WTC11 (cell line): Measurements from ENCODE around the gene ABCC6. TPM values are rescaled to one million over a fixed set of nuclear protein-coding genes. Genes with fewer than 3 reads are reported as not detected.

Experiments used
- ATAC-seq: fragments of 200-7000 bp; cut with Tn5 transposase; 2 replicates; pipeline ENCODE4 v1.10.0; 2021; ENCODE audit warnings: mild to moderate bottlenecking, moderate library complexity
- CTCF ChIA-PET: fragments of 300-600 bp; sonication (Branson Sonifier 250); formaldehyde crosslinking; loops from one replicate; lab custom pipeline; 2021; ENCODE audit warnings: antibody characterized with exemption; lab: Charles Lee
- POLR2A ChIA-PET: fragments of 350-600 bp; sonication (Branson Sonifier 250); formaldehyde crosslinking; loops from one replicate; lab custom pipeline; 2021; ENCODE audit warnings: antibody characterized with exemption; lab: Charles Lee
- DNase-seq: peaks from one replicate; pipeline ENCODE4 v3.0.0; 2021; ENCODE audit warnings: low spot score
- H3K27ac Mint-ChIP-seq: 2 replicates; pipeline ENCODE4 v1.8.0; 2021; ENCODE audit warnings: mixed read lengths
- H3K27me3 Mint-ChIP-seq: 2 replicates; pipeline ENCODE4 v1.8.0; 2021; ENCODE audit warnings: low read depth, mild to moderate bottlenecking, moderate library complexity, mixed read lengths
- H3K36me3 Mint-ChIP-seq: 2 replicates; pipeline ENCODE4 v1.8.0; 2021; ENCODE audit warnings: mixed read lengths
- H3K4me1 Mint-ChIP-seq: 2 replicates; pipeline ENCODE4 v1.8.0; 2022; ENCODE audit warnings: mixed read lengths
- H3K4me3 Mint-ChIP-seq: 2 replicates; pipeline ENCODE4 v1.8.0; 2021; ENCODE audit warnings: mild to moderate bottlenecking, moderate library complexity, mixed read lengths
- H3K9me3 Mint-ChIP-seq: 2 replicates; pipeline ENCODE4 v1.8.0; 2021; ENCODE audit warnings: mixed read lengths
- FOXP1 ChIP-seq: sonication (generic); formaldehyde crosslinking; IDR thresholded peaks from 2 replicates; pipeline ENCODE4 v1.8.0; 2022; ENCODE audit warnings: missing genetic modification reagents, mild to moderate bottlenecking, moderate library complexity, borderline replicate concordance
- GABPB1 ChIP-seq: sonication (generic); formaldehyde crosslinking; IDR thresholded peaks from 2 replicates; pipeline ENCODE4 v1.8.1; 2023; ENCODE audit warnings: mild to moderate bottlenecking, missing genetic modification reagents
- JAZF1 ChIP-seq: fragments of 250-450 bp; sonication (Bioruptor Pico); IDR thresholded peaks from 2 replicates; pipeline ENCODE4 v1.9.0; 2021; ENCODE audit warnings: moderate library complexity, mild to moderate bottlenecking, inconsistent platforms
- NR1H2 ChIP-seq: sonication (generic); formaldehyde crosslinking; IDR thresholded peaks from 2 replicates; pipeline ENCODE4 v1.9.0; 2021; ENCODE audit warnings: mild to moderate bottlenecking, moderate library complexity, missing genetic modification reagents
- SMAD3 ChIP-seq: sonication (generic); formaldehyde crosslinking; IDR thresholded peaks from 2 replicates; pipeline ENCODE4 v1.8.0; 2022; ENCODE audit warnings: missing genetic modification reagents, mild to moderate bottlenecking, borderline replicate concordance
- SP1 ChIP-seq: sonication (generic); formaldehyde crosslinking; conservative IDR thresholded peaks from 2 replicates; pipeline ENCODE4 v1.8.1; 2022; ENCODE audit warnings: missing genetic modification reagents
- TCF7 ChIP-seq: sonication (generic); formaldehyde crosslinking; IDR thresholded peaks from 2 replicates; pipeline ENCODE4 v1.8.0; 2022; ENCODE audit warnings: mild to moderate bottlenecking, low read depth, missing genetic modification reagents, moderate library complexity
- TEAD1 ChIP-seq: sonication (generic); formaldehyde crosslinking; IDR thresholded peaks from 2 replicates; pipeline ENCODE4 v1.8.0; 2022; ENCODE audit warnings: mild to moderate bottlenecking, missing genetic modification reagents
- ZBTB21 ChIP-seq: sonication (generic); formaldehyde crosslinking; IDR thresholded peaks from 2 replicates; pipeline ENCODE4 v1.8.1; 2023; ENCODE audit warnings: mild to moderate bottlenecking, missing genetic modification reagents, borderline replicate concordance
- ZNF138 ChIP-seq: sonication (generic); formaldehyde crosslinking; conservative IDR thresholded peaks from 2 replicates; pipeline ENCODE4 v1.8.1; 2022; ENCODE audit warnings: mild to moderate bottlenecking, moderate library complexity, missing genetic modification reagents
- ZNF219 ChIP-seq: sonication (generic); formaldehyde crosslinking; IDR thresholded peaks from 2 replicates; pipeline ENCODE4 v1.8.0; 2023; ENCODE audit warnings: missing genetic modification reagents, mild to moderate bottlenecking, borderline replicate concordance
- ZNF263 ChIP-seq: sonication (generic); formaldehyde crosslinking; IDR thresholded peaks from 2 replicates; pipeline ENCODE4 v1.8.1; 2022; ENCODE audit warnings: low read depth, mild to moderate bottlenecking, moderate library complexity, missing genetic modification reagents
- ZNF317 ChIP-seq: sonication (generic); formaldehyde crosslinking; IDR thresholded peaks from 2 replicates; pipeline ENCODE4 v1.8.1; 2023; ENCODE audit warnings: low read depth, mild to moderate bottlenecking, moderate library complexity, missing genetic modification reagents, borderline replicate concordance
- total RNA-seq: library from RNA; stranded (reverse); gene quantifications from 3 replicates; pipeline ENCODE4 v1.2.3, GENCODE V29; 2021
- TF ChIP-seq, protein P1 (sequence below): fragments of 250-450 bp; sonication (Bioruptor Pico); IDR thresholded peaks from 2 replicates; pipeline ENCODE4 v1.9.0; 2021; ENCODE audit warnings: moderate library complexity, mild to moderate bottlenecking, inconsistent platforms, borderline replicate concordance
- TF ChIP-seq, protein P2 (sequence below): fragments of 250-450 bp; sonication (Bioruptor Pico); conservative IDR thresholded peaks from 2 replicates; pipeline ENCODE4 v1.9.0; 2021; ENCODE audit warnings: mild to moderate bottlenecking
- TF ChIP-seq, protein P3 (sequence below): sonication (generic); formaldehyde crosslinking; IDR thresholded peaks from 2 replicates; pipeline ENCODE4 v1.8.1; 2022; ENCODE audit warnings: mild to moderate bottlenecking, missing genetic modification reagents, moderate library complexity, borderline replicate concordance
- TF ChIP-seq, protein P4 (sequence below): sonication (generic); formaldehyde crosslinking; IDR thresholded peaks from 2 replicates; pipeline ENCODE4 v1.8.0; 2023; ENCODE audit warnings: missing genetic modification reagents
- TF ChIP-seq, protein P5 (sequence below): sonication (generic); formaldehyde crosslinking; IDR thresholded peaks from 2 replicates; pipeline ENCODE4 v1.8.1; 2022; ENCODE audit warnings: missing genetic modification reagents, borderline replicate concordance

Gene ABCC6
- total RNA-seq, 1 experiment from 2014 or later = 1.3 TPM

DNA sequence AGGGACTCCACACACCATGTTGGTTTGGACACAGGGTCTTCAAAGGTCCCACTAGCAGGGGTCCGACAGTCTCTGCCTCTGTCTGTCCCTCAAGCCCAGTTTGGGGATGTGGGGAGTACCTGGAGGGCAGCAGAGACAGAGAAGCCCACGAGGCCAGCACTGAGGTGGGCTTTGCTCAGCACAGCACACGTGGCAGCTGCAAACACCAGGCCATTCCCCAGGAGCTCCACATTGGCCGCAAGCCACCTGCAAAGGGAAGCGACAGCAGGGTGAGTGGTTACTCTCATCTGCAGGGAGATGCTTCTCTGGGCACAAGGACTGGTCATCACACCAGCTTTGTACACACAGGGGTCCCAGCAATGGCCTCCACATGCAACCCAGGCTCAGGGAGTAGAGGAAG, 62.0 kb downstream of the ABCC6 start (continued):
- TF ChIP-seq FOXP1 (CRISPR knock-in tag) (no peak), ZBTB21 (CRISPR knock-in tag) (no peak)
- TF ChIP-seq, protein P1, sequence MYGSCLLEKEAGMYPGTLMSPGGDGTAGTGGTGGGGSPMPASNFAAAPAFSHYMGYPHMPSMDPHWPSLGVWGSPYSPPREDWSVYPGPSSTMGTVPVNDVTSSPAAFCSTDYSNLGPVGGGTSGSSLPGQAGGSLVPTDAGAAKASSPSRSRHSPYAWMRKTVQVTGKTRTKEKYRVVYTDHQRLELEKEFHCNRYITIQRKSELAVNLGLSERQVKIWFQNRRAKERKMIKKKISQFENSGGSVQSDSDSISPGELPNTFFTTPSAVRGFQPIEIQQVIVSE (CRISPR knock-in tag) = no peak
- TF ChIP-seq, protein P2, sequence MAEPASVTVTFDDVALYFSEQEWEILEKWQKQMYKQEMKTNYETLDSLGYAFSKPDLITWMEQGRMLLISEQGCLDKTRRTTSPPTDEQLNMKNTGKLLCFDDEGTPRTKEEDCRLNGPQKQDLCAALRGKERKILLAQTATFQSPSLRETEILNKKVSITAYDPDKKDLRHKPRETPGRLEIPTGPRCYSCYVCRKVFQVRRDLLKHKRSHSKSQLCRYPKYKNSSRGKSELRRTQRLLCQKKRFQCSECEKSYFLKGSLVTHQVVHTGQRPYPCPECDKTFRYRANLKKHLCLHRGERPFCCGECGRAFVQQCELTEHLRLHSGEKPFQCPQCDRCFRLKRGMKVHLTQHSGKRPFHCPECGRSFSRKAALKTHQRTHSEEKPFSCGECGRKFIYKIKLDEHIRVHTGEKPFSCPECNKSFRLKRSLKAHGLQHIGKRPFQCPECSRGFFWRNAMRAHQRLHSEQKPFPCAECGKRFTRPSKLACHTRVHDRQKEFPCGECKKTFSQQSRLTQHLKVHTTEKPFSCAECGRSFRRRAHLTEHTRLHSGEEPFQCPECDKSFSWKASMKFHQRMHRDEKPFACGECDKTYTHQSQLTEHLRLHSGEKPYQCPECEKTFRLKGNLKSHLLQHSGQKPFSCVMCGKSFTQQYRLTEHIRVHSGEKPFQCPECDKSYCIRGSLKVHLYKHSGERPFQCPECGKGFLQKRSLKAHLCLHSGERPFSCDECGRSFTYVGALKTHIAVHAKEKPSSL (CRISPR knock-in tag) = no peak

DNA sequence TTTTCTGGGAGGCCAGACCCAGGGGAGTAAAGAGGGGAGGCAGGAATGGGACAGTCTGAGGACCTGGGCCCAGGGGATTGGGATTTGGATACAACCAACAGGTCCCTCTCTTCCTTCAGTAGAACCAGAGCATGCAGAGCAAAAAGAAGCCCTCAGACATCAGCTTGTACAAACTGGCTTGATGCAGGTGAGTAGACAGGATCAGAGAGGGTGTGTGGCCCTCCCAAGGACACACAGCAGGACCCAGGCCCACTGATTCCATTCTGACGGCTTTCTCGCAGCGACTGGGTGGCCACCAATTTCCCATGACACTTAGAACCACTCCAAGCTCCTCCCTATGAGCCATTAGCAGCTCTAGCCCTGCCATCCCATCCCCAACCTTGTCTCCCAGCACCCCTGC, 63.6 kb downstream of the ABCC6 start:
- Mint-ChIP-seq H3K27ac (no peak overlapping the region), H3K27me3 (peaks cover 2% of the 10 kb centered on the region), H3K4me3 (no peak overlapping the region), H3K36me3 (peaks cover 22% of the 10 kb centered on the region), H3K9me3 (peaks cover 61% of the 10 kb centered on the region), H3K4me1 (no peaks in the 10 kb centered on the region)
- POLR2A ChIA-PET = no interaction called here
- DNase-seq (no peak), ATAC-seq (no peak)
- TF ChIP-seq ZNF138 (CRISPR knock-in tag) (no peak), JAZF1 (CRISPR knock-in tag) (no peak), ZNF219 (CRISPR knock-in tag) (no peak), SP1 (CRISPR knock-in tag) (no peak)
- CTCF ChIA-PET = interaction anchor here (0.5 kb wide), 1 partner anchor 295 kb away, joined by 3 read pairs; no protein-coding TSS in a partner anchor

DNA sequence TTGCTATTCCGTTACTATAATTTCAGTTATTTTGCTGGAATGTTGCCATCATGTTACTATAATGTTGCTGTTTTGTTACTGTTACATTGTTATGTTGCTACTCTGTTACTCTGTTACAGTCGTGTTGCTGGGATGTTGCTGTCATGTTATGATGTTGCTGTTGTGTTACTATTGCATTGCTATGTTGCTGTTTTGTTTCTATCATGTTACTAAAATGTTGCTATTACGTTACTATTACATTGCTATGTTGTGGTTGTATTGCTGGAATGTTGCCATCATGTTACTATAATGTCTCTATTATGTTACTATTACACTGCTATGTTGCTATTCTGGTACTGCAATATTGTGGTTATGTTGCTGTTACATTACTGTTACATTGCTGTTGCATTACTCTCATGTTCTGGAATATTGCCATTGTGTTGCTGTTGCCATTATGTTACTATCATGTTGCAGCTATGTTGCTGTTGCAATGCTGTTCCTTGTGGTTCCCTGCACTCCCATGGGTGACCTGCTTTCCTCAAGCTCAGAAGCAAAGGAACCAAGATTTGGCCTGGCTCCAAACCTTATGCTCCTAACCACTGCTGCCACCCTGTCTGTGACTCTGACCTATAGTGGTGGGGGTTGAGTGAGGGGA, 64.4 kb downstream of the ABCC6 start:
- no peak for DNase-seq
- peaks cover 2% of the 10 kb centered on the region for H3K27me3 Mint-ChIP-seq
- no peaks in the 10 kb centered on the region for H3K4me1 Mint-ChIP-seq
- no peak overlapping the region for H3K4me3 Mint-ChIP-seq
- ATAC-seq = no peak
- H3K36me3 Mint-ChIP-seq = peaks cover 22% of the 10 kb centered on the region
- ChIA-PET CTCF (no interaction called here), POLR2A (no interaction called here)
- TF ChIP-seq, protein P3, sequence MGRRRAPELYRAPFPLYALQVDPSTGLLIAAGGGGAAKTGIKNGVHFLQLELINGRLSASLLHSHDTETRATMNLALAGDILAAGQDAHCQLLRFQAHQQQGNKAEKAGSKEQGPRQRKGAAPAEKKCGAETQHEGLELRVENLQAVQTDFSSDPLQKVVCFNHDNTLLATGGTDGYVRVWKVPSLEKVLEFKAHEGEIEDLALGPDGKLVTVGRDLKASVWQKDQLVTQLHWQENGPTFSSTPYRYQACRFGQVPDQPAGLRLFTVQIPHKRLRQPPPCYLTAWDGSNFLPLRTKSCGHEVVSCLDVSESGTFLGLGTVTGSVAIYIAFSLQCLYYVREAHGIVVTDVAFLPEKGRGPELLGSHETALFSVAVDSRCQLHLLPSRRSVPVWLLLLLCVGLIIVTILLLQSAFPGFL (CRISPR knock-in tag) = no peak
- TF ChIP-seq FOXP1 (CRISPR knock-in tag) (no peak), GABPB1 (CRISPR knock-in tag) (no peak)
- TF ChIP-seq, protein P2 (CRISPR knock-in tag) = no peak
- TF ChIP-seq, all 79 proteins: peak for 0
- Mint-ChIP-seq H3K9me3 (peaks cover 56% of the 10 kb centered on the region), H3K27ac (no peak overlapping the region)

DNA sequence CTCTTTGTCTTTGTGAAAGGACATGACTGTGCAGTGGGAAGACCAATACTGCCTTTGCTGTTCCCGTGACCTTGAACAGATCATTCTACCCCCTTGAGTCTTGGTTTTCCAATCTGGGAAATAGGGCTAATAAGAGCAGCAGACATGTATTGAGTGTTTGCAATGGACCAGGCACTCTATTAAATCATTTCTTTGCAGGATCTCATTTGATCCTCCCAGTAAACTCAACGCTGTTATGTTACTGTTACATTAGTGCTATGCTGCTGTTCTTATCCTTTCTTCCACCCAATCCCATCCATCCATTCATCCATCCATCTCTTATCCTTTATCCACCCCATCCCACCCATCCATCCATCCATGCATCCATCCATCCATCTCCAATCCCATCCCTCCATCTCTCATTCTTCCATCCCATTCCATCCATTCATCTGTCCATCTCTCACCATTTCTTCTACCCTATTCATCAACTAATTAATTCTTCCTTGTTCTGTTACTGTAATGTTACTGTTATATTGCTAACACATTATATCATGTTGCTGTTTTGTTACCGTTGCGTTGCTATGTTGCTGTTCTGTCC, 65.1 kb downstream of the ABCC6 start:
- ChIA-PET CTCF (no interaction called here), POLR2A (no interaction called here)
- H3K27me3 Mint-ChIP-seq = peaks cover 2% of the 10 kb centered on the region
- peaks cover 22% of the 10 kb centered on the region for H3K36me3 Mint-ChIP-seq
- H3K4me3 Mint-ChIP-seq = no peak overlapping the region
- DNase-seq (no peak), ATAC-seq (no peak)
- no peak overlapping the region for H3K27ac Mint-ChIP-seq
- peaks cover 56% of the 10 kb centered on the region for H3K9me3 Mint-ChIP-seq
- H3K4me1 Mint-ChIP-seq = no peaks in the 10 kb centered on the region
- TF ChIP-seq ZNF317 (CRISPR knock-in tag) = no peak
- no peak for TF ChIP-seq NR1H2 (CRISPR knock-in tag)
- TF ChIP-seq, protein P3 (CRISPR knock-in tag) = no peak
- TF ChIP-seq, protein P4, sequence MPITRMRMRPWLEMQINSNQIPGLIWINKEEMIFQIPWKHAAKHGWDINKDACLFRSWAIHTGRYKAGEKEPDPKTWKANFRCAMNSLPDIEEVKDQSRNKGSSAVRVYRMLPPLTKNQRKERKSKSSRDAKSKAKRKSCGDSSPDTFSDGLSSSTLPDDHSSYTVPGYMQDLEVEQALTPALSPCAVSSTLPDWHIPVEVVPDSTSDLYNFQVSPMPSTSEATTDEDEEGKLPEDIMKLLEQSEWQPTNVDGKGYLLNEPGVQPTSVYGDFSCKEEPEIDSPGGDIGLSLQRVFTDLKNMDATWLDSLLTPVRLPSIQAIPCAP (CRISPR knock-in tag) = no peak
- TF ChIP-seq TEAD1 (CRISPR knock-in tag) = no peak
- TF ChIP-seq SMAD3 (CRISPR knock-in tag) = no peak
- TF ChIP-seq ZNF263 = no peak
- TF ChIP-seq, protein P5, sequence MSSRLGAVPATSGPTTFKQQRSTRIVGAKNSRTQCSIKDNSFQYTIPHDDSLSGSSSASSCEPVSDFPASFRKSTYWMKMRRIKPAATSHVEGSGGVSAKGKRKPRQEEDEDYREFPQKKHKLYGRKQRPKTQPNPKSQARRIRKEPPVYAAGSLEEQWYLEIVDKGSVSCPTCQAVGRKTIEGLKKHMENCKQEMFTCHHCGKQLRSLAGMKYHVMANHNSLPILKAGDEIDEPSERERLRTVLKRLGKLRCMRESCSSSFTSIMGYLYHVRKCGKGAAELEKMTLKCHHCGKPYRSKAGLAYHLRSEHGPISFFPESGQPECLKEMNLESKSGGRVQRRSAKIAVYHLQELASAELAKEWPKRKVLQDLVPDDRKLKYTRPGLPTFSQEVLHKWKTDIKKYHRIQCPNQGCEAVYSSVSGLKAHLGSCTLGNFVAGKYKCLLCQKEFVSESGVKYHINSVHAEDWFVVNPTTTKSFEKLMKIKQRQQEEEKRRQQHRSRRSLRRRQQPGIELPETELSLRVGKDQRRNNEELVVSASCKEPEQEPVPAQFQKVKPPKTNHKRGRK (CRISPR knock-in tag) = no peak
- TF ChIP-seq TCF7 (CRISPR knock-in tag) = no peak
